SK-MEL-5 (cell line): ENCODE data around the gene SHMT2. TPM values are rescaled to one million over a fixed set of nuclear protein-coding genes. Genes with fewer than 3 reads are reported as not detected.

ENCODE experiments used
- DNase-seq: peaks from one replicate; pipeline ENCODE4 v3.0.0-alpha.2; 2016; ENCODE audit warnings: low read depth, low spot score
- in situ Hi-C: cut with HindIII; loops from 2 replicates; pipeline ENCODE4 v1.10.0; 2016; ENCODE audit warnings: low sequenced_read_pairs, high pct_unique_total_duplicates, low pct_unique_long_range_greater_than_20kb
- polyA plus RNA-seq, 2 experiments: library from polyadenylated mRNA; depleted of rRNA; stranded (reverse); fragments of >200 nt; gene quantifications; 2 replicates each; pipeline ENCODE4 v1.2.3, GENCODE V29; 2015
- total RNA-seq: library from RNA; depleted of rRNA; stranded (reverse); fragments of >200 nt; shearing (Covaris generic); gene quantifications from 2 replicates; pipeline ENCODE4 v1.2.3, GENCODE V29; 2014; rRNA removed

Gene SHMT2
- total RNA-seq: 345 and 365 TPM in 2 replicates
- polyA plus RNA-seq (2015; cell fraction: cytosol; rRNA removed): 441 and 554 TPM in 2 replicates
- 436 and 456 TPM in 2 replicates for polyA plus RNA-seq (2015; cell fraction: nucleus; rRNA removed)

DNA sequence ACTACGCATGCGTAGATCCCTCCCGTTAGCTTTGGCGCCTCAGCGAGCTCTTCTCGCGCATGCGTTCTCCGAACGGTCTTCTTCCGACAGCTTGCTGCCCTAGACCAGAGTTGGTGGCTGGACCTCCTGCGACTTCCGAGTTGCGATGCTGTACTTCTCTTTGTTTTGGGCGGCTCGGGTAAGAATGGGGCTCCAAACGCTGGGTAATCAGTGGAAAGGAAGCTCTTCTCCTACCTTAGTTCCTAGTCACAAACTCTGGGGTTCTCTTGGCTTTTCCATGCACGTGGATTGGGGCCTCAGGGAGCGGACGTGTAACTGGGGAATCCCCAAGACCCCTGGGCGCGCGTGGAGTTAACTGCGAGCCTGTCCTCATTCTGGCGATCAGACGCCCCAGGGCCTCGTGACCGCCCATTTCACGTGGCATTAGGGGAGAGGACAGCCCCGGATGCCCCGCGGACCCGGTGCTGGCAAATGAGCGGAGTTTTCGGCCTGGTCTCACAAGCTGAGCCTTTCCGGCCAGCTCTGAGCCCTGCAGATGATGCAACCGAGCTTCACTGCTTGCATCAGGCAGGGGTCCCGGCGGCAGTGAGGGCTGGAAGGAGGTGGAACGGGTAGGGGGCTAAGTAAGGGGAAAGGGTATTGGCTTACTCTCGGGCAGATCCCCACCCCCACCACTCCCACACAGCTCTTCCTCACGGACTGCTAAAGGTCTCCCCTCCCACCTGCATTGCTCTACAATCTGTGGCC, at the start of gene SHMT2:
Gene SHMT2, plus strand, starts transcription at position 78 of the 747 bp plus-strand sequence. Its CDS starts 68 bp downstream, at position 146.
- in situ Hi-C loops: no loop called here
- DNase-seq: peak; percentile 98

DNA sequence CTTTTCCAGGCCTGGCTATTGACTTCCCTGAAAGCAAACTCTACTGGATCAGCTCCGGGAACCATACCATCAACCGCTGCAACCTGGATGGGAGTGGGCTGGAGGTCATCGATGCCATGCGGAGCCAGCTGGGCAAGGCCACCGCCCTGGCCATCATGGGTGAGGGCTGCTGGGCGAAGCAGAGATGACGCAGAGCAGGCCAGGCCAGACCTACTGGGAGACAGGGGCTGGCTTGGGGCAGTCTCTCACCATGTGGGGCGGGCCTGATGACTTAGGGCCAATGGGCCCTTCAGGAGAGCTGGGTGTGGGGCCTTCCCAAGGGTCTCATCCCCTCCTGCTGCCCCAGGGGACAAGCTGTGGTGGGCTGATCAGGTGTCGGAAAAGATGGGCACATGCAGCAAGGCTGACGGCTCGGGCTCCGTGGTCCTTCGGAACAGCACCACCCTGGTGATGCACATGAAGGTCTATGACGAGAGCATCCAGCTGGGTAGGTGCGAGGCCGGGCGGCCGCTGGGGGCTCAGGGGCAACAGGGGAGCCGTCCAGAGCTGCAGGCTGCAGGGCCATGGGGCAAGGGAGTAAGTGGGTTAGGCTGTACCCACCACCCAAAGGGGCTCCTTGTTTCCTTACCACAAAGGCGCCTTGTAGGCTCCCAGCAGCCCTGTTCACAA, 49.1 kb upstream of the SHMT2 start:
- in situ Hi-C loops: no loop called here
- DNase-seq: no peak

GRCh38 chr12:57181072-57181471, 48.4 kb upstream of the SHMT2 start:
- DNase-seq: no peak
- in situ Hi-C loops: no loop called here

DNA sequence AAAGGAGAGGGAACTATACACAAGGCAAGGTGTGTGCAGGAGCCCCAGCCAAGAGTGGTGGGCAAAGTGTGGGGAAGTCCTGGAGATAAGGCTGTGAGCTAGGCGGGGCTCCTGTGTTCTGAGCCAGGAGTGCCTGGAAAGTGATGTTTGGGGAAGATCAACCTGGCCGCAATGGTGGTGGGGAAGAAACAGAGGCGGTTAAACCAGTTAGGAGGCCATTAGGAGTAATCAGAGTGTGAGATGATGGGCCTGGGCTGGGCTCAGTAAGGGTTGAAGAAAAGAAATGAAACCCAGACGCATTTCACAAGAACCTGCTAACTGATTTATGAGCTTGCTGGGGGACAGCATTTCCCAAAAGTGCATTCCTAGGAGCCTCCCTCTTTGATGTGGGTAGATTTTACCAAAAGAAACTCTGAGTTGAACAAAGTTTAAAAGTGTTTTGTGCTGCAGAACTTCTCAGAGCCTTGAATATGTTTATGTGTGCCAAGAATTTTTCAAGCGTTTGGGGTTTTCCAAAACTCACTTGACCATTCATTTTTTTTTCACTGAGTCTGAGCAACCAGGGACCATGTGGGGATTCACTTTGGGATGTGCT, 47.9 kb upstream of the SHMT2 start:
- no peak for DNase-seq
- in situ Hi-C loops: no loop called here

- DNase-seq: peak; percentile 76
- in situ Hi-C loops: no loop called here
These were observed 46.5 kb upstream of the SHMT2 start for GRCh38 chr12:57182918-57183575.

DNA sequence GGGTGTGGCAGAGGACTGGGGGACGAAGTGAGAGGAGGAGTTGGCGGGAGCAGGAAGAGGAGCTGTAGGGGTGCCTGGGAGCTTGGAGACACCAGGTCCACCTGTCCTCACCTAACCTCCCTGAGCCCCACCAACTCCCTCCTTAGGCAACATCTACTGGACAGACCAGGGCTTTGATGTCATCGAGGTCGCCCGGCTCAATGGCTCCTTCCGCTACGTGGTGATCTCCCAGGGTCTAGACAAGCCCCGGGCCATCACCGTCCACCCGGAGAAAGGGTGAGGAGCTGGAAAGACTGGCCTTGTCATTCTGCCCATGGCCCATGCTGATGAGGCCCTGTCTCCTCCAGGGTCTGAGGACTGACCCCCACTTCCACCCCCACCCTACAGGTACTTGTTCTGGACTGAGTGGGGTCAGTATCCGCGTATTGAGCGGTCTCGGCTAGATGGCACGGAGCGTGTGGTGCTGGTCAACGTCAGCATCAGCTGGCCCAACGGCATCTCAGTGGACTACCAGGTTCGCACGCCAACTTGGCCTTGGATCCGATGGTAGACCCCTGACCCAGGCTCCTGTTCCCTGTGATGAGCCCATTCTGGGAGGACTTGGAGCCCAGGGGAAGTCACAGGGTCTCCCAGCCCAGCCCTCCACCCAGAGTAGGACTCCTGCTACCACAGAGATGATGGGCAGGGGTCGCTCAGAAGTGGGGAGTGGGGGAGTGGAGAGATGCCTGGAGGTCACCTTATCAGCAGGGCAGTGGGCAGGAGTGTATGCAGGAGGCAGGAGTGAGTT, 45.4 kb upstream of the SHMT2 start:
- in situ Hi-C loops: no loop called here
- DNase-seq: no peak

- no peak for DNase-seq
- in situ Hi-C loops: no loop called here
These were observed 44.1 kb upstream of the SHMT2 start for GRCh38 chr12:57185403-57185802.

DNA sequence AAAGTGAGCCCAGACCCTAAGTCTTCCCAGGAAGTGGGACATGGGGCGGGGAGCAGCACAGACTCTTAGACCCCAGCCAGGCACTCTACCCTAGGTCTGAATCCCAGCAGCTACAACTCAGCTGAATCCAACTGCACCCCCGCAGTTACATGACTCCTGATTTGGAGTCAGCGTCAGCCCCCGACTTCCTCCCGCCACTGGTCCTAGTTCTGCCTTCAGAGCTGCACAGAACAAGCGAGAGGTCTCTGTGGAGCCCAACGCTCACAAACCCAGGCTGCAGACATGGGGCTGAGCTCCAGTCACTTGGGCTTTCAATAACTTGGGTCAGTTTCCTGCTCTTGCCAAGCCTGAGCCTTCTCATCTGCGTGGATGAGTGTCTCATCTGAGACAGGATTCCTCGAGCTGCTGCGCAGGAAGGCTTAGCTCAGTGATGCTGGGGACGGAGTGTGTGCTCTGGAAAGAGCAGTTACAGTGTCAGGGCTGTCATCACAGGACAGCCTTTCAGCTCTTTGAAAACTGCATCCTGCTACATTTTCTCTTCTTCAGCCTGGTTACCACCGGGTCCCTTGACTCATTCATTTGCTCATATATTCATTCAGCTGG, 43.5 kb upstream of the SHMT2 start:
- in situ Hi-C loops: no loop called here
- DNase-seq: no peak

GRCh38 chr12:57187222-57188089, 42.1 kb upstream of the SHMT2 start:
- in situ Hi-C loops: no loop called here

GRCh38 chr12:57188090-57188425, 41.5 kb upstream of the SHMT2 start:
- in situ Hi-C loops: no loop called here

More at GRCh38 chr12:57187222-57188089, 42.1 kb upstream of the SHMT2 start:
- DNase-seq: no peak

GRCh38 chr12:57190037-57190436, 39.5 kb upstream of the SHMT2 start:
- no peak for DNase-seq
- in situ Hi-C loops: no loop called here

More at GRCh38 chr12:57188090-57188425, 41.5 kb upstream of the SHMT2 start:
- no peak for DNase-seq

- no peak for DNase-seq
- in situ Hi-C loops: no loop called here
These were observed 38.7 kb upstream of the SHMT2 start for GRCh38 chr12:57190821-57191220.

DNA sequence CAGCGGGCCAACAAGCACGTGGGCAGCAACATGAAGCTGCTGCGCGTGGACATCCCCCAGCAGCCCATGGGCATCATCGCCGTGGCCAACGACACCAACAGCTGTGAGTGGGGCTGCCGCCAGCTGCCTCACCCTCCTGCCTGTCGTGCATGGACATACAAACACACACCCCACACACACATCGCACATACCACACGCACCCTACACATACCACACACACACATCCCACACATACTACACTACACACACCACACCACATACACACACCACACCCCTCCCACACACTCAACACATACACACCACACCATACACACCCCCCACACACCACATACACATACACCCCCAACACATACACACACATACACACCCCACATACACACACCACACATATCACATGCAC, 38.1 kb upstream of the SHMT2 start:
- DNase-seq: no peak
- in situ Hi-C loops: no loop called here

DNA sequence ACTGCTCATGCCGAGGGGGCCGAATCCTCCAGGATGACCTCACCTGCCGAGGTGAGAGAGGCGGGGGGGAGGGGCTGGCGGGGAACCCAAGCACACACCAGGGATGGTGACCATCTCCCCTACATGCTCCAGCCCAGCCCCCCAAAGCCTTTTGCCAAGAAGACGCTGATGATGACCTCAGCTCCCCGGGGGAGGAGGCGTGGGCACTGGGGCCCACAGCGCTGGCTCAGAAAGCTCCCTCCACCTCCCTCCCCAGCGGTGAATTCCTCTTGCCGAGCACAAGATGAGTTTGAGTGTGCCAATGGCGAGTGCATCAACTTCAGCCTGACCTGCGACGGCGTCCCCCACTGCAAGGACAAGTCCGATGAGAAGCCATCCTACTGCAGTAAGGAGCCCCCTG, 36.6 kb upstream of the SHMT2 start:
- no peak for DNase-seq
- in situ Hi-C loops: no loop called here

DNA sequence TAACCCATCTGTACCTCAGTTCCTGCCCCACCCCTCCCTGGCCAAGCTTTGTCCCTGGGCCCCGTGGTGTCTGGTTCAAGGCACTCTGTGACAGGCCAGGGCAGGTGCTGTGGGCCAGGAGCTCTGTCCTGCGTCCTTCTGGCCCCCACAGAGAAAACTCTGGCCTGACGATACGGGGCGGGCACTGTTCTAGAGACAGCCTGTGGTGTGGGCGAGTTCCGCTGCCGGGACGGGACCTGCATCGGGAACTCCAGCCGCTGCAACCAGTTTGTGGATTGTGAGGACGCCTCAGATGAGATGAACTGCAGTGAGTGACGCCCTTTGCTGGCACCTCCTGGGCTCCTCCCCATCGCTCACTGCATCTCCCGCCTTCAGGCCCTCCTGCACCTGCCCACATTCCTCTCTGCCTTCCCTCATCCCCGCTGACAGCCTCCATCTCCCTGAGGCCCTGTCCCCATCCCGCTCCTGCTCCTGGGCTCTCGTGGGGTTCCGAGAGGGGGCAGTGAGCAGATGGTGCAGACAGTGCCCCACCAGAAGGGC, 35.7 kb upstream of the SHMT2 start:
- no peak for DNase-seq
- in situ Hi-C loops: no loop called here

DNA sequence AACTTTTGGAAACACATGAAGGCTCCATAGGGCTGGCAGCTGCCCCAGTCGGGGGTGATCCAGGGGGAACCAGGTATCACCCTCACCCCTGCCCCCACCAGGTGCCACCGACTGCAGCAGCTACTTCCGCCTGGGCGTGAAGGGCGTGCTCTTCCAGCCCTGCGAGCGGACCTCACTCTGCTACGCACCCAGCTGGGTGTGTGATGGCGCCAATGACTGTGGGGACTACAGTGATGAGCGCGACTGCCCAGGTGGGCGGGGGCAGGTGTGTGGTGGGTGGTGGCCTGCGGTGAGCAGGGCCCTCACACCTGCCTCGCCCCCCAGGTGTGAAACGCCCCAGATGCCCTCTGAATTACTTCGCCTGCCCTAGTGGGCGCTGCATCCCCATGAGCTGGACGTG, 35.3 kb upstream of the SHMT2 start:
- in situ Hi-C loops: no loop called here
- DNase-seq: no peak
